ENCODE data around the gene HSF2BP.

- no peak for TF ChIP-seq CTCF (IDR thresholded peaks at IDR 0.05)
- TF ChIP-seq EP300 (IDR thresholded peaks at IDR 0.05) = no peak
Observed at GRCh38 chr21:43634618-43635017, 24.7 kb downstream of the HSF2BP start.
